GM21381 (cell line): ENCODE data around the gene TTC1.

Experiments used
- ATAC-seq: cut with Tn5 transposase; IDR thresholded peaks from one replicate; pipeline ENCODE4 v1.9.1; 2021; ENCODE audit warnings: mild to moderate bottlenecking, moderate library complexity; ENCODE audit not compliant: unreplicated experiment

TTC1 gene

DNA sequence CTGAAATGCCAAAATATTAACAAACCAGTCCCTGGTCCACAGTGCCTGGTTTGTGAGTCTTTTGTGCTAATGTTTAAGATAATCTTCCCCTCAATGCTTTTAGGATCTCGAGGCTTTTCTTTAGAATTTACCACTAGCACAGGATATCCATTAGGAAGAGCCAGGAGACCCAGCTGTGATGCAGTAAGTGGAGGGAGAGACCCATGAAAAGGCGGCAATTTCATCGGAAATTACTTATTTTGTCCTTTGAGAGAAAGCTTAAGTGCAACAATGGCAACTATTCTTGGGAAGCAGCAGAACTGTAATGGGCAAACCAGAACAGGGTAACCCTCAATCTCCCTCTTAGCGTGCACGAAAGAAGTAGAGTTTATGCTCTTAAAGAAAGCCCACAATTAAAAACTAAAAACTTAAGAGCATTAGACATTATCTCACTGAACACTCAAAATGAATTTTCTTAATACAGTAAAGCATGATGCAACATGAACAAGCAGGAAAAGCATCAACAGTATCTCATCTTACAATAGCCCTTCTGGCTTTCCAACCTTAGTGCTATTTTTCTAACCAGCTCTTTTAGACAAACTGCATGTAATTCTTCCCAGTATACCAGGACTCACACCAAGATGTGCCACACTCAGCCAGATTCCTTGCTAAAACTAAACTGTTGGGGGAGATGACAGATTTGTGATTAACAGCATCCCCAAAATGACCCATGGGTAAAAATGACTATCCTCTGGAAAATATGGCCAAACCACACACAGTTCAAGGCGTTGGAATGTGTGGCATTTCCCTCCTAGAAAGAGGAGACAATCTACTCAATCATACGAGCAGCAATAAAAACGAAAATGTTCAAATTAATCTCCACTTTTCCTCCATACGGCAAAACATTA, 73.9 kb downstream of the TTC1 start:
- ATAC-seq: no peak

DNA sequence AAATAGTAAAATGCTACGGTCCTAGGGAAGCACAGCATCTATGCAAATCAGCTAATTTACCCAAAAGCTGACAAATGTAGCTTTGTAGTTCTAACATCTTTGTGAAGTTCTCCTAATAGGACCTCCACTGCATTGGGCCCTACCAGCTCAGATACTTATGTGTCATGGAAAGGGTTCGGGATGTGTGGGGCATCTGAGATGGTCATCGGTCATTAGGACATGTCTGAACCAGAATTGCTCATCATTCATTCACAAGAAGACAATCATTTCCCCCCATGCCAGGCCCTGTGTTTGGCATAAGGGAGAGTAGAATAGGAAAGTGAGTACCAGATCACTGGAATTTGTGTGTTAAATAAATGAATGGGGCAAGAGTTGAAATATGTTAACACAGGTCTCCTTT, 74.6 kb downstream of the TTC1 start:
- ATAC-seq: no peak

DNA sequence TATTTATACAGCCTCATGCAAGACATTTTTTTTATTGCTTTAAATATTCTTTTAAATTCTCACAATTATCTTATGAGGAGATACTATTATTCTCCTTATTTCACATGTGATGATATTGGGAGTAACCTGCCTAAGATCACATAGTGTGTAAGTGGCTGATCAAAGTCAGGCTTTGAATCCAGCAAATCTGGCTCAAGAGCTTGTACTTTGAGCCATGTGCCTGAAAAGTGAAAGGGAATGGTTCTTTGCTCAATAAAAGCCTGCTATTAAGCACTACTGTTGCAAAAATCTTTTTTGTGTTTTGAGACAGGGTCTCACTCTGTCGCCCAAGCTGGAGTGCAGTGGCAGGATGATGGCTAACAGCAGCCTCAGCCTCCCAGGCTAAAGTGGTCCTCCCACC, 75.2 kb downstream of the TTC1 start:
- no peak for ATAC-seq

DNA sequence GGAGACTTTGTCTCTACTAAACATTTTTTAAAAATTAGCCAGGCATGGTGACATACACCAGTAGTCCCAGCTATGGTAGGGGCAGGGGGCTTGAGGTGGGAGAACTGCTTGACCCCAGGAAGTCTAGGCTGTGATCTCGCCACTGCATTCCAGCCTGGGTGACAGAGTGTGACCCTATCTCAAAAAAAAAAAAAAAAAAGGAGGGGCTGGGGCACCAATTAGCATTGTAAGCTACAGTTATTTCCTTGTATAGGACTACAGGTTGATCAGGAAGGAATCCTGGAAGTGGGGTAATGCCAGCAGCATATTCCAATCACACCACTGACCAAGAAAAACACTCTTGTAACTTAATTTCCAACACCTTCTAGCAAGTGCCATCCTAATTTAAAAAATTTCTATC, 78.3 kb downstream of the TTC1 start:
- ATAC-seq: no peak

DNA sequence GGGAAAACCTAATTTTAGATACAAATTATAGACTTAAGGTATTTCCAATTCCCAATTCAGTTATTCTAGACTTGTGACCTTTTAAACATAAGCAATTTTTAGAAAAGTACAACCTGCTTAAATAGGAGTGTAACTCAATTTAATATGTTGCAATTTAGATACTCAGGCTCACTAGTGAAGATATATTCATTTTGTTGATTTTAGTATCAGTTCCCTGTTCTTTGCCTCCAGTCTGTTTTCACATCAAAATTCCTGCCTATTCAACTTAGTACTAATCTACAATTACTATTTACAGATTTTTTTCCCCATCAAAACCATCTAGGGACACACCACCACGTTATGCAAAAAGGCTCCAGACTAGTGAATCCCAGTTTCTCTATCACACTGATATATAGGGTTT, 79.9 kb downstream of the TTC1 start:
- ATAC-seq: no peak

DNA sequence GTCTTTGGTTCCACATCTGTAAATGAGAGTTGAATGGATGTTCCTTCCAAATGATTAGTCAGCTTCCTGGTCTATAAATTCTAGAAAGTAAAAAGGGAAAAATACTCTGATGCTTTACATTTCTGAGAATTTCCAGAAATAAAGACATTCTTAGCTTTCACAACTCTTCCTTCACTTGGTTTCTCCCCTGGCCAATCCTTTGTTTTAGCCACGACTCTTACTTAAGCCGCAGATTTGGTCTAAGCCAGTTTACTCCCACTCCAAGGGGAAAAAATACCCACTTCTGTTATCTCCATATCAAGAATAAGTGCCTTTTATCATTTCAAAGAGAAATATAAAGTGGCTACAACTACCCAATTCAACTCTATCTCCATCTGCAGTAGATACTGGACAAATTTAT, 80.6 kb downstream of the TTC1 start:
- no peak for ATAC-seq

DNA sequence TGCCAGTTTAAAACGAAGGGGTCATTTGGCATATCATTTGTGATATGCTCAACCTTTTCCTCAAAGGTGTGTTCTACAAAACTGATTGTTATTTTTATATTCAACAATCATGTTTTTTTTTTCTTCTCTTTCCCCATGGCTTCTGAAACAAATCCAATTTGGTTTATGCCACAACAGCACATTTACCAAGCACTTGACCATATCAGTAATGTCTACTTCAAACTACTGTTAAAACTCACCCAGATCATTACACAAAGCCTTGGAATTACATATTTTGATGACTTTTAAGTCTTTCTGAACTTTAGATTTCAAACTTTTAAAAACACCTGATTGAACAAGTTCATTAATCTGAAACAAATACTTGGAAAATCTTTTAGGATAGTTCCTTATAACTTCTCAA, 81.1 kb downstream of the TTC1 start:
- ATAC-seq: no peak

DNA sequence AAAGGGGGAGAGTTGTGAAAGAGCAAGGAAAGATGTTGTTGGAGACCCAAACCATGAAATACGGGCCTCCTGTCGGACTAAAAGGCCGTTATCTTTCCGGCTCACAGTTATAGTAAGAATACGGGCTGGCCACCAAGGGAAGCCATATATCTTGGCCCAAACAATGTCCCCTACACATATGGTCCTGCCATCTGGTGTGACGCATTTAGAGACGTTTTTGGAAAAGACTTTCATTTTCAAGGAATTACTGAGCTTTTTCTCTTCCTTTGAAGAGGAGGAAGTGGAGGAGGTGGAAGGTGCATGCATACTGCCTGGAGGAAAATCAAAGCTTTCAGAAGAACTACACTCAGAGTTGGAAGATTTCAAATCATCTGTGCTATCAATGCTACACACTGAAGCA, 83.6 kb downstream of the TTC1 start:
- ATAC-seq: no peak

DNA sequence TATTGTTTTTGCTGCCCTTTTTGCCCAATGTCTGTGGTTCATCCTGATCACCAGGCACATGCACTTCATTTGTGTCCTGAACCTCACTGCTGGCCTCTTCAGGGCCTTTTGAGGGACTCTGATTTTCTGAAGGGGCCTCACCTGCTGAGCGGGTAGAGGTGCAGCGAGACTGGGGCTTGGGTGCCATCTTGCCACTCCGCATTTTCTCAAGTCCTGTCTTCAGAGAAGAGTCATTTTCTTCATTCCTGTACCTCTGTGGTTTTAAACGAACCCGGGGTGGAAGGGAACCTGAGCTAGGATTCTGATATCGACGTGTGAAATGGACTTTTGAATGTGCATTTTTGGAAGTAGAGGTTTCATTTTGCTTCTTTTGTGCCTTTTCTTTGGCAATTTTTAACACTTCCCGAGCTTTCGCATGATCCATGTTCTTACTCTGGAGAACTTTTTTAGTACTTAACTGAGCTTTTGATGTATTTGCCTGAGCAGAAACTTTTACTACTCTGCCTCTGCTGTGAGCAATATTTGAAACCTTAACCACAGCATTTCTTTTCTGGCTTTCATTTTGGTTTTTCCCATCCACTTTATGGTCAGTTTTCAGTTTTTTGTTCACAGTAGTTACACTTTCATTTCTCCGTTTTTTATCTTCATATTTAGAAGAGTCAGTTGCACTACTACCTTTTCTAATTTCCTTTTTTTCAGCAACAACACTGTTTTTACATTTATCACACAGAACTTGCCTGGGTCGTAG, 84.2 kb downstream of the TTC1 start:
- ATAC-seq: peak; percentile 77

DNA sequence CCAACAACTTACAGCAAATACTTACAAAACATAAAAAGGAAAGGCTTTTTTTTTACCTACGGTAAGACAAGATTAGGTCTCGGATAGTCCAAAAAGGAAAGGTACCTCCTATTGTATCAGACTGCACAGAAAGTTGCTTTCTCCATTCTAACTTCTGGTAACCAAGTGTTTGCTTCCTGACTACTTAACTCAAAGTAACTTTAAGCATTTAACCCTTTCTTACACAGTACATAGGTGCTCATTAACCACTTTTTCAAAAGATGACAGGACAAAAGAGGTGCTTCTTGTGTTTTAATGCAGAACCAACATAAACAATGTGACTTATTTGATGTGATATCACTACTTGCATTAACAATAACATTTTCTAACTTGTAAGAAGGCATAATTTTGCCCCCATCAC, 87.2 kb downstream of the TTC1 start:
- no peak for ATAC-seq

DNA sequence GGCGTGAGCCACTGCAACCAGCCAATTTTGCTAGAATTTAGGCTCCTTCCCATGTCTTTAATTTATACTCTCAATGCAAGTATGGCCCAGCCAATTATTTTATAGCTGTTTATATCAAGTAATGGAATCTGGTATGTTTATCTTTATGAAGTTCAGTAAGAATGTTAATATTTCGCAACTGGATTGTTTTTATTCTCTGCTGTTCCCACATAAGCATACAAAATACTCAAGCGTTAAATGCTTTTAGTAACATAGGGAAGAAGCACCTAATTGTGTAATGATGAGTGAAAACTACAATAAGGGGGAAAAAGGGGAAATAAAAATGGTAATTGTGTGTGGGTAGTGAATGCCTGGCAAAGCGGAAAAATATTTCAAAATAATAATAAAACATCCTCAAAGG, 89.1 kb downstream of the TTC1 start:
- ATAC-seq: no peak

DNA sequence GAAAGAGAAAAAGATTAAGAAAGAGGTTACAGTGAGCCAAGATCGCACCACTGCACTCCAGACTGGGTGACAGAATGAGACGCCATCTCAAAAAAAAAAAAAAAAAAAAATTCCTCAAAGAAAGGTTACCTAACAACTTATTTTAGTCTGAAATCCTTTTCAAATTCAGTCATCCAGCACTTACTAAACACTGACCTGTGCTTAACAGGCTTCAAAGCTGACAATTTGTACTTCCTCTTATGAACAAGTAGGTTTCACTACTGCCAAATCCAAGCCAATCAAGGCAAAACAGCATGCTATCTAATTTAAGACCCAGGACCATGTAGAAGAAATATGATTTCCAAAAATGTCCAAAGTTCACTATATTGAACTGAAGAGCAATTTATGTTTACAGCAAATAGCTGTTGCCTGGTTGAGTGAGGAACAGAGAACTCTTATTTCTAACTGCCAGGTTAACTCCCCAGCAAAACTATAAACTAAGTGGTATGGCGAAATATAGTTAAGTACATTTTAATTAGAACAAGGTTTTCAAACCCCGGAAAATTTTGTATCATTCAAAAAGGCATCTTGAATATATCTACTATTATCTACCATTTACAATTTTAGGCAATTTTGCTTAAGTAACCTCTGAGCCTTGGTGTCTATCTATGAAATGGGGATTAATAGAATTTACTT, 96.9 kb downstream of the TTC1 start:
- peak; percentile 84 for ATAC-seq

DNA sequence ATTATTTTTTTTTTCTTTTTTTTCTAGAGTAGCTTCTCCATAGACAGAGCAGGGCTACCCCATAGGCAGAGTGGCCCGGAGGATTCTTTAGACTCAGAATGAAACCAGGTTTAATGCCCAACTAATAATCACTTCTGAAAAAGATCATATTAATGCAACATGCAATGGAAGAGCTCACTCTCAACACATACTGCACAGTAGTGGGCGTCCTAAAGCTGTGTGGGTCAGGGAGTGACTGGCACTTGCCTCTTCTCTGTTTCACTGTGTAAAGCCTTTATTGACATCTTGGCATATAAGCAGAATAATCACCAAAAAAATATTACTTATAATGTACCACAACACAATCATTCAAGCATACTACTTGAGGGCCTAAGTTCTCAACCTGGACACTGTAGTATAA, 99.2 kb downstream of the TTC1 start:
- ATAC-seq: no peak
